NK-92 treated with Interleukin-12 subunit alpha and Interleukin-12 subunit beta, amount 100 ng/mL, for 24 hours (cell line): ENCODE data around the gene MN1.

Experiments used
- DNase-seq: peaks from one replicate; lab custom pipeline; 2025; lab: John Stamatoyannopoulos, UW

MN1 gene

DNA sequence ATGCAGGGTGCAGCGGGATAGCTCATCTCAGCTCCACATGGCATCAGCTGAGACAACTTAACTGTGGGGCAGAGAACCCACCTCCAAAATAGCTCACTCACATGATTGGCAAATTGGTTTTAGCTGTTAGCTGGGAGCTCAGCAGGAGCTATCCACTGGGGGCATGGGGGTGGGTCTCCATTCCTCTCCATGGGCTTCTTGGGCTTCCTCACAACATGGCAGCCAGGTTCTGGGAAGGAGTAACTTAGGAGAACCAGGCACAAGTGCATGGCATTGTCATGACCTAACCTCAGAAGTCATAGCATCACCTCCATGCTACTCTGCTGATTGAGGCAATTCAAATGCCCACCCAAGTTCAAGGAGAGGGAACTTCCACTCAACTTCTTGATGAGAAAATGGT is 85.5 kb downstream of the MN1 start:
- no peak for DNase-seq

- no peak for DNase-seq
These were observed 86.5 kb downstream of the MN1 start for GRCh38 chr22:27715106-27715505.

GRCh38 chr22:27714068-27714467 is 87.5 kb downstream of the MN1 start:
- DNase-seq, result no peak

DNA sequence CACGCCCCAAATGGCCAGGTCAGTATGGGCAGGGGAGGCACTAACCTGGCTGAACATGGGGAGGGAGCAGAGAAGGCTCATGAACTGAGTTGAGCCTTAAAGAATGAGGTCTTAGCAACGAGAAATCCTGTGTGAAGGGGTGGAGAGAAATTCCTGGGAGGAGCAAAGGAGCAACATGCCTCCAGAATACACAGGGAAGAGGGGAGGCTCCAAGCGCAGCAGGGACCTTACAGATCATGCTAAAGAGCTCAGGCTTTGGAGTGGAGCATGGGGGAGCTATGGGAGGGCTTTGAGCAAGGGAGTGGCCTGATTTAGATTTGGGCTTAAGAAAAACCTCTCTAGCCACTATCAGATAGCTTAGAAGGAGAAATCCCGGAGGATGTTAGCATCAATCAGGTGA is 88.1 kb downstream of the MN1 start:
- no peak for DNase-seq

DNA sequence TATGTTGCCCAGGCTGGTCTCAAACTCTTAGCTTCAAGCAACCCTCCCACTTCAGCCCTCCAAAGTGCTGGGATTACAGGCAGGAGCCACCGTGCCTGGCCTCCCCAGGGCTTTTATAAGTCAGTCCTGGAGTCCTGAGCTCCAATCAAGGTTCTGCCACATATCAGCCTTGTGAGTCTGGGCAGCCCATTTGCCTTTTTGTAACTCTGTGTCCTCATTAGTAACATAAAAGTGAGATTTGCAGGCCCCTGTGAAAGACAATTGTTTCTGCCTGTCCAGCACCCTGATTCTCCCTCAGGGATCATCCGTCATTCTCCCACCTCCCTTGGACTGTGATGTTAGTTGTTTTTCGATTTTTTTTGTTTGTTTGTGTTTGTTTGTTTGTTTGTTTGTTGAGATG is 89.8 kb downstream of the MN1 start:
- DNase-seq, result no peak

GRCh38 chr22:27711012-27711411 is 90.5 kb downstream of the MN1 start:
- DNase-seq, result no peak

DNA sequence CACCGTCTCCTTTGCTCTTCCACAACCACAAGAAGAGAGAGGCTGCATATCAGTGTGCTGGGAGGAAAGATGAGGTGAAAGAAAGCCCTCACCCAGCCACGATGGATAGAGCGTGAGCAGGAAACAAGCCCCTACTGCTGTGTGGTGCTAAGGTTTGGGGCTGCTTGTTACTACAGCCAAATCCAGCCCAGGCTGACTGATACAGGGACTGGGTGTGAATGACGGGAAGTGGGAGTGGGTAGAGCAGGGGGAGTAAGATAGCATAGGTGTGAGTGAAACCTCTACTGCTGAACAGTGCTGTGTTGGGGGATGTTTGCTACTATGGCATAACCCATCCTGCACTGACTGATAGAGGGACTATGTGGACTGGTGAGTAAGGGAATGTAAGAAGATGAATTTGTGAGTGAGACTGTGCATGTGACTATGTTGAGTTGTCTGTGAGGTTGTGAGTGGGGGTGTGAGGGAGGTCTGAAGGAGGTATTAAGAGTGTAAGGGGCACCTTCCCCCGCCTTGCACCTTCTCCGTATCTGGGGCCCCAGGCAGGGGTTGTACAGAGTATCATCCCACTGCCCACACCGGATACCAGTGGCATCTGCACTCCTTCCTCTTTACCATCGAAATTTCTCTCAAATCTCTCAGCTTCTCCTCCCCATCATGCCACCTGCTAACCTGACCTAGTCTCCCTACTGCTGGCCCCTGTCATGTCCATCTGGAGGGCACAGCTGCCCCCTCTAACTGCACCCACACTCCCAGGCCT is 91.5 kb downstream of the MN1 start:
- no peak for DNase-seq

GRCh38 chr22:27706489-27706888 is 95.1 kb downstream of the MN1 start:
- DNase-seq, result no peak

DNA sequence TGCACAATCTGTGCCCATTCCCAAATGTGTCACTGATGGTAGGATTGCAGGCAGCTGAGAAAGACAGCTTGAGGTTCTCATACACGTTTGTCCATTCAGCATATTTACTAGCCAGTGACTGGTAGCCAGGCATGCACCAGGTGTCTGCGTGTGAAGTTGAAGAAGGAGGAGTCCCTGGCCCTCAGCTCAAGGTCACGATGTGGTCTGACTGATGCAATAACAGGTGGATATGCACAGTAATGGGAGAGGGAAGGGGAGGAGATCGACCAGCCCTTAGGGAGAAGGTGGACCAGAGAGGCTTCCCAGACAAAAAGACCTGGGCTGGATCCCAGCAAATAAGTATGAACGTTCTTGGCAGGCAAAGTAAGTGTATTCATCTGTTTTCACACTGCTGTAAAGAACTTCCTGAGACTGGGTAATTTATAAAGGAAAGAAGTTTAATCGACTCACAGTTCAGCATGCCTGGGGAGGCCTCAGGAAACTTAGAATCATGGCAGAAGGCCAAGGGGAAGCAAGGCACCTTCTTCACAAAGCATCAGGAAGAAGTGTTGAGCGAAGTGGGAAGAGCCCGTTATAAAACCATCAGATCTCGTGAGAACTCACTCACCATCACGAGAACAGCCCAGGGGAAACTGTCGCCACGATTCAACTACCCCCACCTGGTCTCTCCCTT is 96.0 kb downstream of the MN1 start:
- DNase-seq, result no peak

DNA sequence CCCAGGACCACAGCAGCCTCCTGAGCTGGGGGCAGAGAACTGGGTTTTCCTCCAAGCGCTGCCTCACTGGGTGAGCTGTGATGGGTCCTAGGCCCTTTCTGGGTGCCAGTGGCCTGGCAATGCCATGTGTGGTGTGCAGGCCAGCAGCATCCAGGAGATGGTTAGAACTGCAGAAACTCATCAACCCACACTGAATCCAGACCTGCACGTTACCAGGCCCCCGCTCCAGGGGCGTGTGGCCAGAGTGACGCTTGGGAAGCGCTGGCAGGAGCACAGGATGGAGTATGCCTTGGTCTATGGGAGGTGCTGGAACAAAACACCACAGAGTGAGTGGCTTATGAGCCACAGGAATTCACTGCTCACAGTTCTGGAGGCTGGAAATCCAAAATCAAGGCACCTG is 97.0 kb downstream of the MN1 start:
- no peak for DNase-seq

GRCh38 chr22:27699383-27700019 is 102.1 kb downstream of the MN1 start:
- DNase-seq, result no peak

GRCh38 chr22:27698813-27699212 is 102.7 kb downstream of the MN1 start:
- no peak for DNase-seq
